Activated gamma-delta T cell treated with Interleukin-2 at 50 U/mL for 16 hours (primary cell): ENCODE data around the gene TXNRD2.
A peak's percentile ranks its signal among the peaks of the same experiment; 100 is the strongest.

ENCODE experiments used
- DNase-seq: peaks from one replicate; pipeline ENCODE4 v3.0.0-alpha.2; 2020

TXNRD2 gene

DNA sequence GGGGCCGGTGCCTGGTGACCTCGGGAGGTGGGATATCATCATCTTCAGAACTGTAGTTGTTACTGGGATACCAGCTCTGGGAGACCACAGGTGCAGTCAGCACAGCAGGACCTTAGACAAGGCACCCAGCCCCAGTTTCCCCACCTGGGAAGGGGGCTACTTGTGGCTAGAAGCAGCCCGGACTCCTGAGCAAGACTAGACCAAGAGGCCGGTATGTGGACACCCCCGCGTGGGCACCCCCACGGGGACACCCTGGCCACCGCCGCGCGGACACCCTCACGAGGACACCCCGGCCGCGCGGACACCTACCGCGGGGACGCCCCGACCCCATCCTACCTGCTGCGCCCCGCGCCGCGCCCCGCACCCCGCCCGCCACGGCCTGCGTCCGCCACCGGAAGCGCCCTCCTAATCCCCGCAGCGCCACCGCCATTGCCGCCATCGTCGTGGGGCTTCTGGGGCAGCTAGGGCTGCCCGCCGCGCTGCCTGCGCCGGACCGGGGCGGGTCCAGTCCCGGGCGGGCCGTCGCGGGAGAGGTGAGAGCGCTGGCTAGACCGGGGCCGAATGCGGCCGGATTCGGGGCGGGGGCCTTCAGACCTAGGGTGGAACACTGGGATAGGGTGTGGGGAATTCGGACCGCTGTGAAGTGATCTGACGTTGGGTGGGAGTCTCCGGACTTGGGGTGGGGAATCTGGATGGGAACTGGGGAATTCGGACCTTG lies at the start of gene TXNRD2, which contains the start of gene COMT:
TSS of gene TXNRD2 (minus strand) at position 454 of the 718 bp plus-strand sequence. CDS start at position 439, 15 bp downstream.
TSS of gene COMT (plus strand) at position 408 of the 718 bp plus-strand sequence. CDS start 20,755 bp downstream, outside the sequence.
- peak; percentile 71 for DNase-seq

DNA sequence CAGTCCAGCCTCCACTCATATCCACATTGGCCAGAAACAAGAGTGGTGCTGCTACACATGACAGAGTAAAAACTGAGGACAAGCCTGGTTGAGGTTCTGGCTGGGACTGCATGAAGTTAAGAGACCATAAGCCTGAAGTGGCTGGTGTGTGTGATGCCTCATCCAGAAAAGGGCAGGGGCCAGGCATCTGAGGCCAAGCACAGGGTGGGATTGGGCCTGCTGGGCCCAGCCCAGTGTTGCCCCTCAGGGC lies 49.7 kb upstream of the TXNRD2 start:
- no peak for DNase-seq

DNA sequence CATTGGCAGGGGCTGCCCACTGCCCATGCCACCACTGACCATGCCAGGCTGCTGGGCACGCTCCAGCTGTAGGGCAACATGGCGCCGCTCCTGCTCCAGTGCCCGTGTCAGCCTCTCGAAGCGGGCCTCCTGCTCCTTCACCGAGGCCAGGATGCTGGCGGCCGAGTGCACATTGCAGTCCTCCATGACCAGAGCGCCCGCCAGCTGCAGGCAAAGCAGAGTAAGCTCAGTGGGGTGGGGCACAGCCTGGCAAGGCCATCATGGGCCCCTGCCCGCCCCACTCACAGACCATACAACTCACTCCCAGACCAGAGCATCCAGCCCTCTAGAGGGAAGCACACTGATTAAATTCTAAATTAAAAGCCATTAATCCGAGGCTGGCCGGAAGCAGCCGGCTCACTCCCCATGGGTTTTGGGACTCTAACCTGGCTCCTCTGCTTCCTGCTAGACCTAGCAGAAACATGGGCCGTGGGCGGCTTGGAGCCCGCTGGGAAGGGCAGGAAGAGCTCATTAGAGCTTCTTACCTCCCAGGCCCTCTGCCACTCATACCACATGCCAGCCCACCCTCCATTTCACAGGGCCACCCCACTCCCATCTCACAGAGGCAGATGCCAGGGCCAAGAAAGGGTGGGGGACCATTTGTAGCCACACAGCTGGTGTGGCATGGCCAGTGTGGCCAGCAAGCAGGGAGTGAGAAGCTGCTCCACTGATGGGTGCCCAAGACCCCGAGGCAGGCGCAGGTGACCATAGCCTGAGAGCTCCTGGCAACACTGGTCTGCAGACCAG lies 49.2 kb upstream of the TXNRD2 start:
- no peak for DNase-seq

DNA sequence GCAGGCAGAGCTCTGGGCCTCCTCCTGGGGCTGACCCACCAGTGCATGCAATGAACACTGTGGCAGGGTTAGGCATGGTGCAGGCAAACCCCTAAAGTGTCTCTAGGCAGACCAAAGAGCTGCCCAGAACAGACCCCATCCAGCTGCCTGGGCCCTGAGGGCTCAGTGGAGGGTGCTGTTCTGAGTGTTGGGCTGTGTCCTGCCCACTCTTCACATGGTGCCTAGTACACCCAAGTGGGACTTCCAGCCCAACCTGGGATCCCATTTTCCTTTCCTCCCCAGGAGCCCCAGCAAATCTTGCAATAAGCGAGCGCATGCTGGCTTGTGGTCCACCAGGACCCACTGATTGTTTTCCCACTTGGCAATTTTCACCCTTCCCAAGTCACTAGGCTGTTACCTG lies 48.6 kb upstream of the TXNRD2 start:
- no peak for DNase-seq

DNA sequence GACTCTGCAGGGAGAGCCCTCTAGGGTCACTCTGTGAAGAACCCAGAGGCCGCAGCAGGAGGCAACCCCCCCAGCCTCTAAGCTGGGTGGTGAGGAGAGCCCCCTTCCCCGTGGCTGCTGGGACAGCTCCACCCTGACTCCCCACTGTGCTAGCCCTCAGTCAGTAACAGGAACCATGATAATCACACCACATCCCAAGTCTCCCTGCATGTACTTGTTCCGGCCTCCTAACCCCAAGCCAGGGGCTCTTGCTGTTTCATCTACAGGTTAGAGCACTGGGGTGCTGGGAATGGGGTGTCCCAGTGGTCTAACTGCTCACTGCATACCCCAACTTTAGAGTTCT lies 48.1 kb upstream of the TXNRD2 start:
- DNase-seq, result no peak

DNA sequence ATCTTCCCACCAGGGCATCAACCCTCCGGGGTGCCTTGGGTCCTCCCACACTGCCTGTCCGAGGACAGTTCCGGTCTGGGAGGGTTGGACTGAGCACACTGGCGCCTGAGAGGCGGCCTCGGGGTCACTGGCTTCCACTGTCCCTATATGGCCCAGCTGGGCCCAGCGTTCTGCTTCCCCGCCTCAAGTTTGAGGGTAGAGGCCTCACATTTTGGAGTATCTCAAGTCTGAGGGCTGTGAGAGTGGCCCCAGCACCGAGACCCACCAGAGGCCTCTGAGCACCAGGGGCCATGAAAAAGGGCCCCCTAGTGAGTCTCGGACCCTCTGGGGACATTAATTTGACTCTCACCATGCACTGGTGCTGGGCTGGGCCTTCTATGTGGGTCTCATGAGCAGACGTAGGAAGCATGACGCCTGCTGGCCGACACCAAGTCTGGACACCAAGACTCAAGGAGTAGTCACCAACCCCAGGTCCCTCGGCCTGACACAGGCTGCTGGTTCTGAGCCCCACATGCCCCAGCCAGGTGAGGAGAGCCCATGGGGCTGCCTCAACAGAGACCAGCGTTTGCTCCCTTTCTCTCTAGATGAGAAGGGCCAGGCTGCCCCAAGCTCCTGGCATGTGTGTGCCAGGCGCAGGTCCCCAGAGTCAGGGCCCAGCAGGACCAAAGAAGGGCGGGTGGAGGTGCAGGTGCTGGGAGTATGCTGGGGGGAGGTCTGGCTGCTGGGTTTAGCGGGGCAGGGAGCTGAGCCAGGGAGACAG lies 47.5 kb upstream of the TXNRD2 start:
- no peak for DNase-seq

DNA sequence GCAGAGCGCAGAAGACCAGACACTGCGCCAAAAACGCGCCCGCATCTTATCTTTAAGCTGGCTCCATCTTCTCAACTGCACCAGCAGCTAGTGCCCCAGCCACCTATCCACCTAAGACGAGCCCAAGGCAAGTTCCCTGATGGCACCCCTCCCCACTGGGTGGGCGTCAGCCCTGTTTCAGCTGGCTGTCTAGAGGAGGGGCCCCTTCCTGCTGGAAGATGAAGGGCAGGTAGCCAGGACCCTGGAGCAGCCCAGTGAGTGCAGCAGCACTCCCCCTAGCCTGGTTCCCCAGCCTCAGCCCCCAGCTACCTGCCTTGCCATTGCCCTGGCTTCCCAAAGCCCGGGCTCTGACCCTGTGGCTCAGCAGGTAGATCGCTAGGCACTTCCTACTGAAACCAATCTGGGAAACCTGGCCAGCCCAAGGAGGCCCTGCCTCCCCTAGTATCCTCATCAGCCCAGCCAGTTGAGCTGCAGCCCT lies 46.8 kb upstream of the TXNRD2 start:
- DNase-seq, result no peak

DNA sequence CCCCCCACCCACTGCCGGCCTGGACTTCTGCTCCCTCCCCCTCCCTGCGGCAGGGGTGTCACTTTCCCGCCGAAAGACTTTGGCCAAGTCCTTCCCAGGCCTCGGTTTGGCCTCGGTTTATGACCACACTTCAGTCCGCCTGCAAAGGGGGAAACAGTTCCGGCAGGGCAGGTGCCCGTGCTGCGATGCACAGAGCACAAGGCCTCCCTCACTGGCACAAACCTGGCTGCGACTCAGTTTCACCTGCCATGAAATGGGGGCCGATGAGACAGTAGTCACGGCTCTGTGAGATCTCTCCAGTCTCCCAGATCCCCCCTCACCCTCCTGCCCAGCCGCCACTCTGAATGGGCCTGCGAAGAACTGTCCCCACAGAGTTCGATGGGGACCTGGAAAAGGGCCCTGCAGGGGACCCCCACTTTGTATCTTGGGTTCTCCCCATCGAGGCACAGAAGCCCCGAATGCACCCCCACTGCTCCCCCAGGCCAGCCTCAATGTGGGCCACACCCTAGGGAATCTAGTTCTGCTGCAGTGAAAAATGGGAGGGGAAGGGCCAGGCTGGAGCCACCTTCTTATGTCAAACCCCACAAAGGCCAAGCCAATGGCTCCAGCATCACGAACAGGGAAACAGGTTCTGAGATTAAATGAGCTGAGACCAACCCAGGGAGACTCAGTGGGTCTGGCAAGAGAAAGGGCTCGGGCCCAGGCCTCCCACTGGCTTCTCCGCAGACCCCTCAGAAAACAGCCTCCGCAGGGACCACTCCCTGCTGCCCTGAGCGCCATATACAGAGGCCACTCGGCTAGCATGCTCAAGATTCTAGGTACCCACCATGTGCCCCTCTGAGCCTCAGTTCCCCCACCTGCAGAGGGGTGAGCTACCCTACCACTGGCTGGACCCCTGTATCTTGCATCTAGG lies 46.0 kb upstream of the TXNRD2 start:
- no peak for DNase-seq

DNA sequence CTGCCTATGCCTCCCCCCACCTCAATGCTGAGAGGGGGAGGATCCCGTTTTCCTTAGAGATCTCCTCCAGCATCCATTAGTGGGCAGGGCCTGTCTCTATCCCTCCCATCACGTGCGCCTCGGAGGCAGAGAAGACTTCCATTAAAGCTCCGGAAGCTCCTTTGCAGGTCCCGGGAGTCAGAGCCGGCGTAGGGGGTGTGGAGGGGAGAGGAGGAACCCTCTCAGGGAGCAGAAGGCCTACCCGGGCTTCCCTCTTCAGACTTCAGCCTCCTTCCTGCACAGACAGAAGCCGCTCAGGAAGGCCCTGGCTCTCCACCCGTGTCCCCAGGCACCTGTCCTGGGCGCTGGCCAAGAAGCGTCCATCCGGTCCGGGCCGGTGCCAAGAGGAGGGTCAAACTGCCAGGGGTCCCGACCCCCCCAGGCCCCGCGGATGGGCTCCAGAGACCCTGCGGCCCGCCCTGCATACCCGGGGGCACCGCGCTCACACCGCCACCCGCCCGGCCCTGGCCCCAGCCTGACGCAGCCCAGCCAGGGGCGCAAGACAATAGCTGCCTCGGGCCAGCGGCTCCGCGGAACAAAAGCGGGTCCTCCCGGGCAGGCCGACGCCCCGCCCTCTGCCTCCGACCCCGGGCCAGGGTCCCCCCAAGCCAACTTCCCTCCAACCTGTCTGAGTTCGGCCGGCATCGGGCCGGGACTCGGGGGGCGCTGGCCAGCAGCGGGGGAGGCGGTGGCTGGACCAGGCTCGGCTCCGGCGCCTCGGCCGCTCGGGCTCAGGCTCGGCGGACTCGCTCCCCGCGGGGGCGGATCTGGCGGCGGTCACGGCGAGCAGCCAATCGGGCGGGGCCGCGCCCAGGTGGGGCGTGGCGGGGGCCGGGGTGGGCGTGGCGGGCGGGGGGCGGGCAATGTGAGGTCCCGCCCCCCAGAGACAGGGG lies 45.1 kb upstream of the TXNRD2 start:
- DNase-seq, result peak; percentile 54

DNA sequence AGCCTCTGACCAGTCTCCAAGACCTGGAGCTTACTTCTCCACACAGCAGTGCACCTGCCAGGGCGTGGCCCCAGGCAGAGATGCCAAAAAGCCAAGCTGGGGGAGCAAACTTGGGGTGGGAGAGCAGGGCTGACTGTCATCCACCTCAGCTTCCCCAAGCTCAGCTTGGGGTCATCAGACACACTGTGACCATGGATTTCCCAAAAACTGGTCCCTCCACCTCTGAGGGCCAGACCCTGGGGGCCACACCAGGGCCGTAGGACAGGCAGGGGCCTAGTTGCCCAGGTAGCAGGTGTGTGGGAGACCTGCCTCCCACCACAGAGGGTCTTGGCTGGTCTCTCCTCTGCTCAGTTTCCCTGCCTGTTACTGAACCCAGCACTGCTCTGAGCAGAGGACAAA lies 44.4 kb upstream of the TXNRD2 start:
- DNase-seq, result no peak

DNA sequence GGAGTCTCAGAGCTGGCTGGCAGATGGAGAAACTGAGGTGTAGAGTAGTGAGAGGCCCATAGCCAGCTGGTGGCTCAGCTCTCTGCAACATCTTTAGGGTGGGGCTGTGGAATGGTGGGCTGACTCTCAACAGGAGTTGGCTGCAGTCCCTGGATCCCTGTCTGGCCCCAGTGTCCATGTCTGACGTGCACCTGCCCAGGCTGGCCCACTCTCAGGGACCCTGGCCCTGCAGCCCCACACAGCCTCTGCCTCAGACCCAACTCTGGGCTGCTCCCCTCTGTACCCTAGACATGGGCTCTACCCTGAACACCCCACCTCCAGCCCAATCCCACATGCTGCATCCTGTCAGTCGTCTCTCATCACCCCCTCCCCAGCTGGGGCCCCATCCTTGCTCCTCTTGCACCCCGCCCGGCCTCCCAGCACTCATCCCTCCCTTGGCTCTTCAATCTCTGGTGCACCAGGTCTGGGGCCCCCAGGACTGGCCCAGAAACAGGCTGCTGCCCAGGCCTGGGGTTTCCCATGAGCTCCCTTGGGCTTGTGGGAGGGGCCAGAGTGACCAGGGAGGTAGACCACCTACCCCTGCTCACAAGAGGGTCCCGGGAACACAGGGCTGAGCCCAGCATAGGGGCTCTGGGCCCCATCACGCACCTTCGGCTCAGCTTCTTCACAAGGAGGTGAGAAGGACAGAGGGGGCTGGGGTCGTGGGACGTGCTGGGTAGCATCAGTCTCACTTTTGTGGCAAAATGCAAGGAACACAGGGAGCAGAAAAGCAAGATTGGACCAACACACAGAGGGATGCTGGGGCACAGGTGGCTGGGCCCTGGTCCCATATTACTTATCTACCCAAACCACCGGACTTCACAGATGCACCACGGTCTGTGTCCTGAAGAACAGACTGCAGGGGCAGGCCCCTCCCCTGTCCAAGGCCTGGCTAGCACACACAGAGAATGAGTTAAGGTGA lies 43.5 kb upstream of the TXNRD2 start:
- no peak for DNase-seq

DNA sequence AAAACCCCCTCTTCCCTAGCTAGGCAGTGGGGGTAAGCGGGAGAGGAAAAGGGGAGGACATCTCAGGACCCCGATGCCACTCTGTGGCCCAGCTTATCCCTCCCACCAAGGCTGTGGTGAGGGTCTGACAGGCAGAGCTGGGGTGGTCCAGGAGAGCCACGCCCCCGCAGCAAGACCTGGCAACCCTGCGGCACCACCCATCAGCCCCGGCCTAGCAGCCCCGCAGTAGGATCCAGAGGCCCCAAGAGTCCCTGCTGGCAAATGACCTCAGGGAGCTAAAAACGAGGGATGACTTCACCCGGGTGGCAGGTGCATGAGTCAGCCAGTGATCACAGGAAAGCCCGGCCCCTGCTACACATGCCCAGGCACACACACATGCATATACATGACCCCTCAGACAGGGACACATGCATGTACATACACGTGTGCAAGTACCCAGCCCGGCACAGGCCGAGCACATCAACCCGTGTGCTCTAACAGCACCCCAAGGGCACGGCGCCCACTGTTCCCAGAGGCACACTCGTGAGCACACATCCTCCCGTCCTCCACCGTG lies 42.7 kb upstream of the TXNRD2 start:
- DNase-seq, result no peak

DNA sequence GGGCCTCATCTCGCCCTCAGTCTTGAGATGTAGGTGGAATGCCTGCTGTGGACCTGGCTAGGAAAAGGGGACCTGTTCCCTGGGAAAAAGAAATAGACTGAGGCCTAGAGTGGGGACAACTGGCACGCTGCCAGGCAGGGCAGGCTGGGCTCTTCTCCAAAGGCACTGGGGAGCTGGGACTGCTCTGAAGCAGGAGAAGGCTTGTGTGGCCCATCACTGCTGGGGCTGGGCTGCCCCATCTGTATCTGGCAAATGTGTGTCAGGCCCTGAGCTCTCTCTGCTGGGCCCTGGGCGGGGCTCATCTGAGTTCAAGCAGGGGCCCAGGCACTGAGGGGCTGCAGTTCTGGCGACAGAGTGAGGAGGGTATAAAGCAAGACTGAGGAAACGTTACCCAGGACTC lies 42.1 kb upstream of the TXNRD2 start:
- DNase-seq, result no peak

DNA sequence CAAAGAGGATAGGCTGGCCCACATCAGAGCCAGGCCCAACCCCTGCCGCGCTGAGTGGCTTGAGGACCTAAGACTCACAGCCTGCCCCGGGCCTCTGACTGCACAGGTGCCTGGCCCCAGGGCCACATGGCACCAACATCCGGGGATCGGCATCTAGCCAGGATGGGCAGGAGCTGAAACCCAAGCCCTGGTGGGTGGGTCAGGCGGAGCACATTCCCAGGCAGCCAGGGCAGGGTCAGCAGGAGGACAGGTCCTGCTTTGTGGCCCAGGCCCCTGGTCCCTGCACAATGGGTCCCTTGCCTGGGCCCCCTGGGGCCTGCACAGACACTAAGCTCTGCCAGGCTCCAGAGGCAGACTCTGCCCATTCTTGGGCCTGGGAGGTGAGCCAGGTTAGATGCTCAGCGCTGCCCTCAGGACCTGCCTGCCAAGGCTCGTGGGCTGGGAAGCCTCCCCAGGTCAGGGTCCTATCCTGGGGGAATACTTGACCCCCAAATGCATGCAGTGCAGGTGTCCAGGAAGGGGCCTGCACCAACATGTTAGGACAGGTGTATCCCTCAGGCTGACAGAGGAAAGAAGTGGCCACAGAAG lies 41.5 kb upstream of the TXNRD2 start:
- no peak for DNase-seq

DNA sequence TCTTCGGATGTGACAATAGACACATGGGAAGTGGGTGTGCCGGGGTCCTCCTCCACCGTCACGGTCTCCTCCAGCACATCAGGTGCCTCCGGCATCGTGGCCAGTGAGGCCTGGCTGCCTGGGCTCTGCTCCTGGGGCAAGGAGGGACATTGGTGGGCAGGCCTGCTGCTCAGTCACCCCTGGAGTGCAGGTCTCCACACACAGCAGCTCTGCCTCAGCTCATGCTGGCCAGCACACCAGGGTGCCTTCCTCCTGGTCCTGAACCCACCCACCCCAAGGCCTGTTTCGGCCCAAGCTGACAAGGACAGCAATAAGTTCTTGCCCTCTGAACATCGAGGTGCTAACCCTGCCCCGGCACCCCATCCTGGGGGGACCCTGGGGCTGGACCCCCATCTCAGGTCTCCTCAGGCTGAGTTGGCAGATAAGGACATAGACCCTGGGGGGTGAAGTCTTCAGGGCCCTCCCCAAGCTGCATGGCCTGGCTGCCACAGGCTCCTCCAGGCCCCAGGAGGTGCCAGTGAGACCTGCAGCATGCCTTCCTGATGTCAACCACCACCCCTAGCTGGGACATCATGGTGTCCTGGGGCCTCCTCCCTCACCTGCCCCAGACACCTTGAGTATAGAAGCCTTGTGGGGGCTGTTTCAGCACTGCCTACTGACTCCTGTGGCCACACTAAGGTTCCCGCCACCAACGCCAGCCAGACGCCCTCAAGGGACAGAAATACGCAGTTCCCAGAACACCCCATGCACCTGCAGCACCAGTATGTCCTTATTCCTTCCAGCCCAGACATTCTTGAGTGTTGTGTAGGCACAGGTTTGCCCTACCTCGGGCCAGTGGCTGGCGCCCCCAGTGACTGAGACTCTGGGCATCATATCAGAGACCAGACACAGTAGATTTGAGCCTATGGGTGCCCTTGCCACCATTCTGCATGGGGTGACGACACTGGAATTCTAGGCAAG lies 40.6 kb upstream of the TXNRD2 start:
- DNase-seq, result no peak

DNA sequence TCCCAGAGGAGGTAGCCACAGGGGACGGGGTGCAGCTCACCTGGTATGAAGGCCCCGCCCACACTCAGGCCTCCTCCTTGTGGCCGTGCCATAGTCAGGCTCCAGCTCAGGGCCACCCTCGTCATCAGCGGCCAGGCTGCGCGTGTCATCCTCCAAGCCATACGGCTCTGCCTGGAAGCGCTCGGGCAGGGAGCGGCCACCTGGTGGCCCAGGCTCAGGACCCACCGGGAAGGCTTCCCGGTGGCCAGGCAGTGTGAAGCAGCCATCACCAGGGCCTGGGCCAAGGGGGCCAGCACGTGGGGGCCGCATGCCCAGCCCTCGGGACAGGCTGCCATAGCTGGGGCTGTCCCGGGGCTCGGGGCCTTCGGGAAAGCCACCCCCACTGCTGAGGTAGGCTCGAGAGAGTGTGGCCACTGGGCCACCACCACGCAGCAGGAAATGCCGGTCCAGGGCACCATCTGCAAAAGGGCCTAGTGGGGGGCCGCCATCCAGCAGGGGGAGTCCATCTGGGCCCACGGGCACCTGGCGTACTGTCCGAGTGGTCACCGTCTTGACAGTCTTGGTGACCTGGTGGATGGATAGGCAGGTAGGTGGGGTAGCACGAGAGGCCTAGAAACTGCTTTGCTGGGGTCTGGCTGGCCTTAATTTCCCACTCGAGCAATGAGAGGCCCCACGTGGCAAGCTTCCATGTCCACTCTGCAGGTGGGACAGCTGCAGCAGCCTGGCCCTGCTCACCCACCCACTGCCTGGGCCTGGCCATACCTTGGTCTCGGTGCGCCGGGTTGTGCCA lies 39.7 kb upstream of the TXNRD2 start:
- no peak for DNase-seq

DNA sequence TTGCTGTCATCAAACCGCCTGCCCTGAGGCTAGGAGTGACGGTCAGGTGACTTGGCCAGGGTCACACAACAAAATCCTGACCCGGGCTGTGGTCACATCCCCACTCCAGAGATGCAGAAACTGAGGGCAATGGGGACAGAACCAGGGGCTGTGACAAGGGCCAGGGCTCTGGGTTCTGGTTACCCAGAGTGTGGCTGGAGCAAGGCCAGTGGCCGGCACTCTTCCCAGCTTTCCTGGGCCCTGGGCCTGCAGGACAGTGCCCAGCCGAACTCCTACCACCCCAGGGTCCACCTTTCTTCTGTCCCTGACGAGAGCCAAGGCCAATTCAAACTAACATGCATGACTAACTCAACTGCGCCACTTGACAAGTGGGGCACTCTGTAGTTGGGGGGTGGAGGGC lies 39.1 kb upstream of the TXNRD2 start:
- no peak for DNase-seq
